Osteocyte (in vitro differentiated cells): ENCODE data around the gene NUP188. TPM values are rescaled to one million over a fixed set of nuclear protein-coding genes. Genes with fewer than 3 reads are reported as not detected.

Experiments used
- DNase-seq: peaks from one replicate; pipeline ENCODE4 v3.0.0; 2021; ENCODE audit warnings: mixed read lengths; ENCODE audit not compliant: unreplicated experiment; ENCODE audit errors: extremely low spot score
- H3K27ac Mint-ChIP-seq: one replicate; pipeline ENCODE4 v1.8.0; 2021; ENCODE audit warnings: mild to moderate bottlenecking, mixed read lengths; ENCODE audit not compliant: unreplicated experiment
- H3K27me3 Mint-ChIP-seq: one replicate; pipeline ENCODE4 v1.8.0; 2021; ENCODE audit warnings: mixed read lengths; ENCODE audit not compliant: unreplicated experiment
- H3K36me3 Mint-ChIP-seq: one replicate; pipeline ENCODE4 v1.8.0; 2021; ENCODE audit warnings: mixed read lengths; ENCODE audit not compliant: unreplicated experiment
- H3K4me1 Mint-ChIP-seq: one replicate; pipeline ENCODE4 v1.8.0; 2021; ENCODE audit warnings: mixed read lengths; ENCODE audit not compliant: unreplicated experiment
- H3K4me3 Mint-ChIP-seq: one replicate; pipeline ENCODE4 v1.8.0; 2021; ENCODE audit warnings: mild to moderate bottlenecking, moderate library complexity, mixed read lengths; ENCODE audit not compliant: unreplicated experiment
- H3K9me3 Mint-ChIP-seq: one replicate; pipeline ENCODE4 v1.8.0; 2021; ENCODE audit warnings: mixed read lengths; ENCODE audit not compliant: unreplicated experiment
- total RNA-seq: library from RNA; stranded (reverse); gene quantifications from 2 replicates; pipeline ENCODE4 v1.2.1, GENCODE V29; 2021
- TF ChIP-seq, protein P1 (sequence below): fragments of 200-600 bp; sonication (generic); IDR thresholded peaks from 2 replicates; pipeline ENCODE4 v1.5.0; 2021; ENCODE audit warnings: antibody characterized with exemption, mild to moderate bottlenecking, moderate library complexity

NUP188 gene
- total RNA-seq, 1 donor from 2014 or later: 44.5 TPM

DNA sequence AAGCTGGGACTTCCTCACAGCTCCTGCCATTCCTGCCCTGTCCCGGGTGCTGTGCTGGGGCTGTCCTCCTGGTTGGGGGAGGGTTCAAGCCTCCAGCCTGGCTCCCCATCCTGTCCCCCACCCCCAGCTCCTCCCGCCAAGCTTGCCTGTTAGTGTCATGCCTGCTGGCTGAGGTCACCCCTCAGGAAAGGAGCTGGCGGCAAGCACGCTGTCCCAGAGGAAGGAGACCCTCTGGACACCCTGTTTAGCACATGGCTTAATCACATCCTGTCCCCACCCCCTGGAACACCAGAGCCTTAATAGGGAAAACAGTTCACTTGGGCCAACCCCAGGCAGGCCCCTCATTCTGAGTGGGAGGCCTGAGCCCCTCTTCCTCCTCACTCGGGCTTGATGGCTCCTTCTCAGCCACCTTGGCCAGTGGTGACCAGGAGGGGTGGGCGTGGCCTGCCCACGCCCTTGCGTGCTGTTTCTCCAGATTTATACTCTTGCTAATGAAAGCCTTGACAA is 35.9 kb upstream of the NUP188 start:
- DNase-seq: no peak
- Mint-ChIP-seq H3K27me3 (no peaks in the 10 kb centered on the region), H3K4me3 (no peak overlapping the region), H3K4me1 (peaks cover 40% of the 10 kb centered on the region), H3K36me3 (peaks cover 33% of the 10 kb centered on the region), H3K9me3 (no peaks in the 10 kb centered on the region), H3K27ac (peak overlapping the region; percentile 45)
- TF ChIP-seq, protein P1, sequence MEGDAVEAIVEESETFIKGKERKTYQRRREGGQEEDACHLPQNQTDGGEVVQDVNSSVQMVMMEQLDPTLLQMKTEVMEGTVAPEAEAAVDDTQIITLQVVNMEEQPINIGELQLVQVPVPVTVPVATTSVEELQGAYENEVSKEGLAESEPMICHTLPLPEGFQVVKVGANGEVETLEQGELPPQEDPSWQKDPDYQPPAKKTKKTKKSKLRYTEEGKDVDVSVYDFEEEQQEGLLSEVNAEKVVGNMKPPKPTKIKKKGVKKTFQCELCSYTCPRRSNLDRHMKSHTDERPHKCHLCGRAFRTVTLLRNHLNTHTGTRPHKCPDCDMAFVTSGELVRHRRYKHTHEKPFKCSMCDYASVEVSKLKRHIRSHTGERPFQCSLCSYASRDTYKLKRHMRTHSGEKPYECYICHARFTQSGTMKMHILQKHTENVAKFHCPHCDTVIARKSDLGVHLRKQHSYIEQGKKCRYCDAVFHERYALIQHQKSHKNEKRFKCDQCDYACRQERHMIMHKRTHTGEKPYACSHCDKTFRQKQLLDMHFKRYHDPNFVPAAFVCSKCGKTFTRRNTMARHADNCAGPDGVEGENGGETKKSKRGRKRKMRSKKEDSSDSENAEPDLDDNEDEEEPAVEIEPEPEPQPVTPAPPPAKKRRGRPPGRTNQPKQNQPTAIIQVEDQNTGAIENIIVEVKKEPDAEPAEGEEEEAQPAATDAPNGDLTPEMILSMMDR: no peak

DNA sequence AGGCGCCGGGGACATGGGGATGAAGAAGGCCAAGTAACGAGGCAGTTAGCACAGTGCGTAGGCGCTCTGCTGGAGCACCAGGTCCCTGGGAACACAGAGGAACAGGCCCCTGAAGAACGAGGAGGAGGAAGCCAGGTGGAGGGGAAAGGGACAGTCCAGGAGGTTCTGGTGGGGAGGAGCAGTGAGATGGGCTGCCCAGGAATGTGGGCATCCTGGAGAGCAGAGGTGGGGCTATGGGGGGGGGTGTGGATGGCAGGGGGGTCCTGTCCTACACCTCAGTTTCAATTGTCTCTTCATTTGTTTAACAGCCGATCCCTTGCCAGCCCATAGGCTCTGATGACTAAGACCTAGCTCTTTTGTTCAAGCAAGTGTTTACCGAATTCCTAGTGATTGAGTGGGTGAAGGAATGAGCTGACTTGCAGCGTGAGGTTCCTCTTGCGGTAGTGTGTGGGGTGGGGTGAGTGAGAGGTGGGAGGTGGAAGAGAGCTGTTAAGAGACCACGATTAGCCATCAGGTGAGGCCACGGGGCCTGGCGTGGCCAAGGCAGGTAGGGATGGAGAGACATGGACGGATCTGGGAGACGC is 35.1 kb upstream of the NUP188 start:
- H3K36me3 Mint-ChIP-seq: peaks cover 36% of the 10 kb centered on the region
- DNase-seq: no peak
- TF ChIP-seq, protein P1: no peak
- H3K27me3 Mint-ChIP-seq: no peaks in the 10 kb centered on the region
- peaks cover 45% of the 10 kb centered on the region for H3K4me1 Mint-ChIP-seq
- no peaks in the 10 kb centered on the region for H3K9me3 Mint-ChIP-seq
- peak overlapping the region; percentile 76 for H3K27ac Mint-ChIP-seq
- no peak overlapping the region for H3K4me3 Mint-ChIP-seq

DNA sequence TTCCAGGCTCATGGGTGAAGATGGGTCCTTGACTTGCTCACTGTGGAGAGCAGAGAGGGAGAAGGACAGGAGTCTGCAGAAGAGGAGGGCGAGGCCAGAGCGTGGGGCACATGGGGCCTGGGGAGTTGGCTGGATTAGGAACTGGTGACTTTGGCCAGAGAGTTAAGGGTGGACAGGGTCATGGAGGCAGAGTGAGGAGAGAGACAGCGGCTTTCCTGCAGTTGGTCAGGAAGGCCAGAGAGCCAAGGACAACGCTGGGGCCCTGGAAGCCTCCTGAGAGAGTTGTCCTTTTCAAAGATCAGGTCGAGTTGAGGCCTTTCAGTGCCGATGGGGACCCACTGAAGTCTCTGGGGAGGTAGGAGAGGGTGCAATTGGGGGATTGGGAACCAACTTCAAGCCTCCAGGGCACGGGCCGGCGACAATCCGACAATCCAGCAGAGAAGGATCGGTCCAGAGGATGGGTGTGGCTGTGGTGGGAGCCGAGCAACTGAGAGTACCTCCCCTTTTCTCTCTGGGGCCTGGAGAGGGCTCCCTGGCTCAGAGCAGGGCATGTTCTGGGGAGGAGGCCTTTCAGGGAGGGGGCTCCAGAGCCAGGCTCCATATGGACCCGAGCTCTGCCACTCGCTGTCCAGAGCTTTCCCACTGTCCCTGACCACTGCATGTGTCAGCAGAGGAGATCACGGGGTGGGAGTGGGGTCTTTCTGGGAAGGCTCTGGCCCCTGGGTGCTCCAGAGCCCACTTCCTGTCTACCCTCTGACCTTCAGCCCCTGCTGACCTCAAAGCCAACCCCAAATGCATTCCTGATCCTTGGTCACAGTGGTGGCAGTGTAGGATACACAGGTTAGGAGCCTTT is 34.2 kb upstream of the NUP188 start:
- peaks cover 31% of the 10 kb centered on the region for H3K36me3 Mint-ChIP-seq
- H3K4me3 Mint-ChIP-seq: no peak overlapping the region
- H3K27me3 Mint-ChIP-seq: no peaks in the 10 kb centered on the region
- no peak for DNase-seq
- peak overlapping the region; percentile 76 for H3K27ac Mint-ChIP-seq
- no peaks in the 10 kb centered on the region for H3K9me3 Mint-ChIP-seq
- peaks cover 46% of the 10 kb centered on the region for H3K4me1 Mint-ChIP-seq
- TF ChIP-seq, protein P1: no peak

DNA sequence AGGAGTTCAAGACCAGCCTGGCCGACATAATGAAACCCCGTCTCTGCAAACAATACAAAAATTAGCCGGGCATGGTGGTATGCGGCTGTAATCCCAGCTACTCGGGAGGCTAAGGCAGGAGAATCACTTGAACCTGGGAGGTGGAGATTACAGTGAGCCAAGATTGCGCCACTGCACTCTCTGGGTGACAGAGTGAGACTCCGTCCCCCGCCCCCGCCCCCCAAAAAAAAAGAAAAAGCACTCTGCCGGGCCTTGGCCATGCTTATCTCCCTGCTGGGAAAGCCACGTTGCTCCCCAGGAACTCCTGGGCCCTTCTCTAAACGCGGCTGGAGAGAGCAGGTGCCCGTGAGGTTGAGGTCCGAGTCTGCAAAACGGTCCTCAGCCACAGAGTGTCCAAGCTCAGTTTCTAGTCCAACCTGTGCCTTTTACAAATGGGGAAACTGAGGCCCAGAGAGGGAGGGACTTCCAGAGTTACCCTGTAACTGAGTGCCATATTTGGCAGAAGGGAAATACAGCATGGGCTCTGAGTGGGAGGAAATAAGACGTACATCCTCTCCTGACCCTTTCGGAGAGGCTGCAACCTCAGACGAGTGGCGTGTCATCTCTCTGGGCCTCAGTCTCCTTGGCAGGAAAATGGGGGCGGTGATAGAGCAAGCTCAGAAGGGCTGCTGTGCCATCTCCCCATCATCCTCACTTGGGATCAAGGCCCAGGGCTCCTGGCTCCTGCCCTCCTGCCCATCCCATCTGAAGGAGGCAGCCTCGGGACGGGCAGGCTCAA is 33.3 kb upstream of the NUP188 start:
- no peak overlapping the region for H3K27ac Mint-ChIP-seq
- H3K4me3 Mint-ChIP-seq: no peak overlapping the region
- peaks cover 23% of the 10 kb centered on the region for H3K36me3 Mint-ChIP-seq
- DNase-seq: no peak
- H3K9me3 Mint-ChIP-seq: no peaks in the 10 kb centered on the region
- TF ChIP-seq, protein P1: no peak
- no peaks in the 10 kb centered on the region for H3K27me3 Mint-ChIP-seq
- peaks cover 49% of the 10 kb centered on the region for H3K4me1 Mint-ChIP-seq
